HG03045 (cell line): Measurements from ENCODE around the gene RPL9.
"Not testable (repeated sequence)": the region's sequence is repeated elsewhere in the genome, so short reads cannot be mapped to it uniquely, and the experiment has no call there.

Experiments
- ATAC-seq: cut with Tn5 transposase; IDR thresholded peaks from one replicate; pipeline ENCODE4 v1.9.1; 2021; ENCODE audit warnings: mild to moderate bottlenecking, moderate library complexity; ENCODE audit not compliant: unreplicated experiment

The RPL9 gene

DNA sequence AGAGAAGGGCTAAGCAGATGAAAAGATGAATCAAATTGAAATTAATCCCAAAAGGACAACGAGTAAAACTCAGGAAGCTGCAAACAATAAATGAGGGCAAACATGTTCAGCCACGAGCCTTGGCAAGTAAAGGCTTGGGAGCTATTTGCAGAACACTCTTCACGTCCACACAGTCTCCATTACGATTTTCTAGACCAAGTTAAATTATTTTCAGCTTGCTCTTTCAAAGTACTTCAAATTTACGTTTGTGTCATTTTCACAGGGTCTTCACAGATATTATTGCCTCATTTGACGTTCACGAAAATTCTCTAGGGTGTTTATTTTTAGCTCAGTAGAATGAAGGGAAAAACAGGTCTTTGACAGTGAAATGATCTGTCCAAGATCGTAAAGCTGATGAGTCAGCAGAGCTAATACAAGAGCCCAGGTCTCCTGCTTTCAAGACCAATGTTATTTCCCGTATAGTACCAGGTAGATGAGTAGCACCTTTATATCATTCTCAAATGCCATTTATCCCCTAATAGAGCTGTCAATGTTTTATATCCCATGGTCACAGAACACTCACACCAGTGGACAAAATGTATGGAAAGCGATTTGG is 31.1 kb downstream of the RPL9 start:
- no peak for ATAC-seq

DNA sequence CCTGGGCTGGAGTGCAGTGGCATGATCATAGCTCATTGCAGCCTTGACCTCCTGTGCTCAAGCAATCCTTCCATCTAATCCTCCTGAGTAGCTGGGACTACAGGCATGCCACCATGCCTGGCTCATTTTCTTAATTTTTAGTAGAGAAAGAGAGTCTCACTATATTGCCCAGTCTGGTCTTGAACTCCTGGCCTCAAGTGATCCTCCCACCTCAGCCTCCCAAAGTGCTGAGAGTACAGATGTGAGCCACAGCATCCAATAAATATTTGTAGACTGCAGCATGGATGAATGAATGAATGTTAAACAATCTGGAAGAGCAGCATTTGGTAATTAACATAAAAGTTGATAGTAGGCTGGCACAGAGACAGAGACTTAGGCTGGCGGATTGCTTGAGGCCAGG is 32.0 kb downstream of the RPL9 start:
- no peak for ATAC-seq

DNA sequence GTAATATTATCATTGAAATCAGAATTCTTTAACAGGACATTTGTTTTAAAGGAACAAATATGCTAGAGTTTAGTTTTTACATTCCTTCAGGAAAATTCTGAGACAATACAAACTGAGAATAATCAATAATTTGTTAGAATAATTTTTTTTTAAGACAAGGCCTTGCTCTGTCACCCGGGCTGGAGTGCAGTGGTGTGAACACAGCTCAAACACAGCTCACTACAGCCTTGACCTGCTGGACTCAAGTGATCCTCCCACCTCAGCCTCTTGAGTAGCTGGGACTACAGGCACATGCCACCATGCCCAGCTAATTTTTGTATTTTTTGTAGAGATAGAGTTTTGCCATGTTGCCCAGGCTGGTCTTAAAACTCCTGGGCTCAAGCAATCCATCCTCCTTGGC is 33.4 kb downstream of the RPL9 start:
- not testable (repeated sequence) for ATAC-seq

DNA sequence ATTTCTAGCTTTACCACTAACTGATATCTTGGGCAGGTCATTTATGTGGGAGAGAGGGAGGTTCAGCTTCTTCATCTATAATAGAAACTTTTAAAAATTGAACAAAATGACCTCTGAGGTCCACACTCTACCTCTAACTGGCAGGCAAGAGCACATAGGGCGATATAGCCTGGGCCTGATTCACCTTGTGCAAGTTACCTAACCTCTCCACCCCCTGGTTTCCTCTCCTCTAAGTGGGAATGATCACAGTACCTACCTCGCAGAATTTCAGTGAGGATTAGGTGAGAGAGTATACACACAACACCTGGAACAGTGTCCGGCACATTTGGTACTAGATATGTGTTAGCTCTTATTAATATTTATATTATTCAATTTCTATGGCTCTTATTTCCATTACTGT is 36.5 kb downstream of the RPL9 start:
- no peak for ATAC-seq

DNA sequence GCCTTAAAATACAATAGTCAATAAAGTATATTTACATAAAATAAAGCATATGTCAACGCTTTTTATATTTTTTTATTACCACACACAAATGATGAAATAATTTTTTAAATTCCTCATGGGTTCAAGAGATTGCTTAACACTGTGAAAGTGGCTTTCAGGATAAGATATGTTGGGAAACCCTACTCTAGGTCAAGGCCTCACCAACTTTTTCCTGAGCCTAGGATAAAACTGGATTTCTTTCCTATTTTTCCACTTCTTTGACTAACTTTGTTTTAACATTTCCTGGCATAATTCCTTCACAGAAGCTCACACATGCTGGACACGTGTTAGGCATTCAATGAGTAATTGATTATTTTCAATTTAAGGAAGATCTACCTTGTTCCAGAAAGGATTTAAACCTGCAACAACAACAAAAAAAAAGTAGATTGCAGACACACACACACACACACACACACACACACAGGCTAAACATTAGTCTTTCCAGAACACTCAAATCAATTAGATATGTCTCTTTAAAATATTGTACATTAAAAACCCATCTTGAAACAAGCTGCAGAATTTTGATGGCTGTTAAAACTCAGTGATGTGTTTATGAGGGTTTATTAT is 42.9 kb downstream of the RPL9 start:
- no peak for ATAC-seq

DNA sequence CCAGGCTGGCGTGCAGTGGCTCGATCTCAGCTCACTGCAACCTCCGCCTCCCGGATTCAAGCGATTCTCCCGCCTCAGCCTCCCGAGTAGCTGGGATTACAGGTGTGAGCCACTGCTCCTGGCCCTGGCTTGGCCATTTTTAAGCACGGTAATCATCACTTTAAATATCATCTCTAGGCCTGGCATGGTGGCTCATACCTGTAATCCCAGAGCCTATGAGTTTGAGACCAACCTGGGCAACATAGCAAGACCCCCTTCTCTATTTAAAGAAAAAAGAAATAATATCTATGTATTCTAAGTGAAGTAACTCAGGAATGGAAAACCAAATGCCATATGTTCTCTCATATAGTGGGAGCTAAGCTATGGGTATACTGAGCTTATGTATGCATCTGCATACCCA is 47.2 kb downstream of the RPL9 start:
- ATAC-seq: not testable (repeated sequence)

DNA sequence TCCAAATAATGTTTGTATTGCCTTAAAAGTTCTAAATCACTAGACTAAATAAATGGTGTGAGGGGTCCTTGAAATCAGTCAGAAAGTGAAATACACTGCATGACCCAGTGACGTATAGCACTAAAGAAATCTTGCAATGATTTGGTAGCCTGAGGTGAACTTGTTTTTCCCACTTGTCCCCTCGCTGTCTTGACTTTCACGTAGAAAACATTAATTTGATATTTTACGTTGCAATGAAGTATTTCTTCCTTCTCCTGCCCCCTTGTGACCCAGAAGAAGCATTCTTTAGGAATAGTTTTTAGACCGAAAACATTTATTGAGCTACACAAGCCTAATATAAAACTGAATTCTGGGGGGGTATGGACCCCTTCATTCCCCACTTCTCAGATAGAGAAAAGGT is 48.3 kb downstream of the RPL9 start:
- ATAC-seq: no peak

DNA sequence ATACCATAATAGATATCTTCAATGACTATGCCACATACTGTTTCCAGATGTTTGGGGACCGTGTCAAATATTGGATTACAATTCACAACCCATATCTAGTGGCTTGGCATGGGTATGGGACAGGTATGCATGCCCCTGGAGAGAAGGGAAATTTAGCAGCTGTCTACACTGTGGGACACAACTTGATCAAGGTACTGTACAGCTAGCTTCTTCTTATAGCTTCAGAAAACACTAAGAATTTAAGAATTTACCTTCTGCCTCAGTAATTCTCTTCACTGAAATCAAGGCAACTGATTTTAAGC is 51.2 kb downstream of the RPL9 start:
- ATAC-seq: no peak

DNA sequence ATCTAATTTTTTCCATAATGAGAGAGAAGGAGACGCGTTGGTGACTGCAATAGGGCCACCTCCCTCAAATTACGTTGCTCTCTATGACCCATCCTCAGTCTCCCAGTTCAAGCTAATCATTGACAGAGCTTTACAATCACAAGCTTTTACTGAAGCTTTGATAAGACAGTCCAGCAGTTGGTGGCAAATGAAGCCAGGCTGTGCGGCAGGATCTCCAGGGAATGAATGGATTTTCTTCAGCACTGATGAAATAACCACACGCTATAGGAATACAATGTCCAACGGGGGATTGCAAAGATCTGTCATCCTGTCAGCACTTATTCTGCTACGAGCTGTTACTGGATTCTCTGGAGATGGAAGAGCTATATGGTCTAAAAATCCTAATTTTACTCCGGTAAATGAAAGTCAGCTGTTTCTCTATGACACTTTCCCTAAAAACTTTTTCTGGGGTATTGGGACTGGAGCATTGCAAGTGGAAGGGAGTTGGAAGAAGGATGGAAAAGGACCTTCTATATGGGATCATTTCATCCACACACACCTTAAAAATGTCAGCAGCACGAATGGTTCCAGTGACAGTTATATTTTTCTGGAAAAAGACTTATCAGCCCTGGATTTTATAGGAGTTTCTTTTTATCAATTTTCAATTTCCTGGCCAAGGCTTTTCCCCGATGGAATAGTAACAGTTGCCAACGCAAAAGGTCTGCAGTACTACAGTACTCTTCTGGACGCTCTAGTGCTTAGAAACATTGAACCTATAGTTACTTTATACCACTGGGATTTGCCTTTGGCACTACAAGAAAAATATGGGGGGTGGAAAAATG is 51.7 kb downstream of the RPL9 start, which contains the start of gene KLB:
KLB (plus strand) TSS at position 168 of the 821 bp plus-strand sequence; CDS start at position 188, 20 bp downstream.
- no peak for ATAC-seq
